Mesendoderm (in vitro differentiated cells): Measurements from ENCODE around the gene LPIN2.
A peak's percentile ranks its signal among the peaks of the same experiment; 100 is the strongest.

Experiments
- DNase-seq: peaks from one replicate; pipeline ENCODE4 v3.0.0; 2013
- H2AK5ac ChIP-seq: 2 replicates; pipeline ENCODE4 v1.6.1; 2013; ENCODE audit warnings: low read length, inconsistent platforms
- H2BK120ac ChIP-seq: 2 replicates; pipeline ENCODE4 v1.6.1; 2013; ENCODE audit warnings: low read depth, mild to moderate bottlenecking, low read length, moderate library complexity, mixed read lengths
- H2BK15ac ChIP-seq: replicated peaks from 2 replicates; pipeline ENCODE4 v1.6.1; 2013; ENCODE audit warnings: low read depth, mild to moderate bottlenecking, moderate library complexity
- H2BK5ac ChIP-seq: 2 replicates; pipeline ENCODE4 v1.6.1; 2013; ENCODE audit warnings: low read length, inconsistent platforms
- H3K18ac ChIP-seq: 2 replicates; pipeline ENCODE4 v1.6.1; 2013; ENCODE audit warnings: mild to moderate bottlenecking, low read length, mixed read lengths
- H3K23ac ChIP-seq: one replicate; pipeline ENCODE4 v1.6.1; 2013; ENCODE audit warnings: low read length
- H3K27ac ChIP-seq: 2 replicates; pipeline ENCODE4 v1.5.1; 2013; ENCODE audit warnings: low read depth, mild to moderate bottlenecking, inconsistent platforms, low read length, moderate library complexity
- H3K27me3 ChIP-seq: 2 replicates; pipeline ENCODE4 v1.6.1; 2013; ENCODE audit warnings: low read length, control low read depth, mild to moderate bottlenecking, inconsistent platforms; ENCODE audit not compliant: insufficient read depth, poor library complexity
- H3K36me3 ChIP-seq: 2 replicates; pipeline ENCODE4 v1.6.1; 2013; ENCODE audit warnings: low read length, inconsistent platforms; ENCODE audit not compliant: control insufficient read depth, insufficient read depth
- H3K4ac ChIP-seq: one replicate; pipeline ENCODE4 v1.6.1; 2013; ENCODE audit warnings: low read depth, mild to moderate bottlenecking, low read length, moderate library complexity
- H3K4me1 ChIP-seq: 2 replicates; pipeline ENCODE4 v1.6.1; 2013; ENCODE audit warnings: low read depth, low read length, inconsistent platforms; ENCODE audit not compliant: control insufficient read depth
- H3K4me2 ChIP-seq: 2 replicates; pipeline ENCODE4 v1.6.1; 2013; ENCODE audit warnings: low read length
- H3K4me3 ChIP-seq: 2 replicates; pipeline ENCODE4 v1.5.1; 2013; ENCODE audit warnings: mild to moderate bottlenecking, low read length
- H3K56ac ChIP-seq: one replicate; pipeline ENCODE4 v1.6.1; 2013; ENCODE audit warnings: low read length
- H3K79me1 ChIP-seq: 2 replicates; pipeline ENCODE4 v1.6.1; 2013; ENCODE audit warnings: low read length, inconsistent platforms
- H3K79me2 ChIP-seq: 2 replicates; pipeline ENCODE4 v1.6.1; 2013; ENCODE audit warnings: mild to moderate bottlenecking, low read length; ENCODE audit not compliant: control insufficient read depth, insufficient read depth
- H3K9ac ChIP-seq: 2 replicates; pipeline ENCODE4 v1.6.1; 2013; ENCODE audit warnings: low read length, inconsistent platforms
- H4K5ac ChIP-seq: one replicate; pipeline ENCODE4 v1.6.1; 2013; ENCODE audit warnings: low read length
- H4K8ac ChIP-seq: one replicate; pipeline ENCODE4 v1.6.1; 2013; ENCODE audit warnings: low read depth, mild to moderate bottlenecking, control low read depth, low read length, moderate library complexity
- WGBS: extraction: QIAGEN DNeasy Blood & Tissue Kit; methylation state at CpG from one replicate; pipeline ENCODE4 v1.1.7; 2013; ENCODE audit warnings: low lambda C conversion rate, missing lambda C conversion rate; ENCODE audit not compliant: insufficient coverage; ENCODE audit errors: extremely low coverage; 5-methylcytosine and 5-hydroxymethylcytosine counted together

The LPIN2 gene

GRCh38 chr18:2984703-2985261 lies 28.2 kb downstream of the LPIN2 start:
- no CpG with 5 or more reads among the region's 2 CpGs for WGBS
- no peak for DNase-seq
- Histone ChIP-seq H4K5ac (no peak overlapping the region), H2BK5ac (no peak overlapping the region), H2AK5ac (no peak overlapping the region), H3K79me2 (no peaks in the 10 kb centered on the region), H3K79me1 (peaks cover 5% of the 10 kb centered on the region), H3K56ac (no peak overlapping the region), H3K4me1 (no peaks in the 10 kb centered on the region), H3K4me3 (no peak overlapping the region), H3K27ac (no peak overlapping the region), H4K8ac (no peak overlapping the region), H3K4me2 (no peak overlapping the region), H3K27me3 (no peaks in the 10 kb centered on the region), H3K23ac (no peak overlapping the region), H2BK120ac (no peak overlapping the region), H3K9ac (no peak overlapping the region), H3K36me3 (no peaks in the 10 kb centered on the region), H3K4ac (no peak overlapping the region), H3K18ac (no peak overlapping the region), H2BK15ac (no peak overlapping the region)

DNA sequence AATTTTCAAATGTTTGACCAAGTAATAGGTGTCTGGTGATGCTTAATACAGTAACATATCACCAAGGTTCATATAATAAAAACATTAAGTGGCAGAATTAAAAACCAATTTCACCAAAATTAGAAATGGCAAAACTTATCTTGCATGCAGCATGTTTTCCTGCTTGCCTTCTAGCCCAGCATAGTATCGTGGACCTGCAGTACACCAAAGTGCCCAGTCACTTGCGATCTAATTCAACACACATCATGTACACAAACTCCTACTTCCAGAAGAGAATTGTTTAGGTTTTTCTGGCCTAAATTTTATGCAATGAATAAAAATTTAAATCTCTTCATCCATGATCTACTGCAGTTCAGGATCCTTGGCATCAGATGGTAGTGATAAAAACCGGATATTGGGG lies 28.9 kb downstream of the LPIN2 start:
- Histone ChIP-seq H4K8ac (no peak overlapping the region), H3K79me1 (peaks cover 5% of the 10 kb centered on the region), H3K18ac (no peak overlapping the region), H4K5ac (no peak overlapping the region), H2BK15ac (no peak overlapping the region), H3K4me3 (no peak overlapping the region), H3K4ac (no peak overlapping the region), H3K27ac (no peak overlapping the region), H3K23ac (no peak overlapping the region), H3K4me1 (no peaks in the 10 kb centered on the region), H3K9ac (no peak overlapping the region), H3K4me2 (no peak overlapping the region), H2AK5ac (no peak overlapping the region), H3K56ac (no peak overlapping the region), H3K27me3 (no peaks in the 10 kb centered on the region), H2BK120ac (no peak overlapping the region), H3K79me2 (peaks cover under 1% of the 10 kb centered on the region), H2BK5ac (no peak overlapping the region), H3K36me3 (no peaks in the 10 kb centered on the region)
- no peak for DNase-seq
- WGBS = no CpG with 5 or more reads among the region's 3 CpGs

DNA sequence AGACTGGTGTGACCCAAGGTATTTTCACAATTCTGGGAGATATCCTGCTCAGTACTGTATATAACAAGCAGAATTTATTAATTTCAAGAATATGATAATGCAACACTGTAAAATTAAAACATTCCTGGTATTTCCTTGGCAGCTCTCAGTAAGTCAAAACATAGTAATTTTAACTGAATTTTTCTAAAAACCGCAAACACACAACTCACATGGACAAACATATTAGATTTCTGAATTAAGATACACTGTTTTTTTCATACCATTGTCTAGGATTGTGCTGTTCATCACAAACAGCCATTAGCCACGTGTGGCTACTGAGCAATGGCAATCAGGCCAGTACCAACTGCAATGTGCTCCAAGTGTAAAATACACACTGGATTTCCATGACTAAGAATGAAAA lies 29.6 kb downstream of the LPIN2 start:
- H3K79me1 ChIP-seq = peaks cover 5% of the 10 kb centered on the region
- H3K4me1 ChIP-seq = no peaks in the 10 kb centered on the region
- no peaks in the 10 kb centered on the region for H3K27me3 ChIP-seq
- H2AK5ac ChIP-seq = no peak overlapping the region
- no peak overlapping the region for H3K4me3 ChIP-seq
- H3K9ac ChIP-seq = no peak overlapping the region
- H3K56ac ChIP-seq = no peak overlapping the region
- WGBS = no CpG with 5 or more reads among the region's 2 CpGs
- H3K18ac ChIP-seq = no peak overlapping the region
- H4K5ac ChIP-seq = no peak overlapping the region
- H3K79me2 ChIP-seq = peaks cover 2% of the 10 kb centered on the region
- H3K23ac ChIP-seq = no peak overlapping the region
- H2BK15ac ChIP-seq = no peak overlapping the region
- H3K36me3 ChIP-seq = no peaks in the 10 kb centered on the region
- H2BK5ac ChIP-seq = no peak overlapping the region
- H3K4me2 ChIP-seq = no peak overlapping the region
- DNase-seq = no peak
- no peak overlapping the region for H3K27ac ChIP-seq
- H4K8ac ChIP-seq = no peak overlapping the region
- H3K4ac ChIP-seq = no peak overlapping the region
- H2BK120ac ChIP-seq = no peak overlapping the region

GRCh38 chr18:2982452-2983269 lies 30.3 kb downstream of the LPIN2 start:
- H3K23ac ChIP-seq = no peak overlapping the region
- H3K36me3 ChIP-seq = no peaks in the 10 kb centered on the region
- no peak overlapping the region for H2AK5ac ChIP-seq
- no peak overlapping the region for H3K4me2 ChIP-seq
- no peak overlapping the region for H2BK120ac ChIP-seq
- H4K8ac ChIP-seq = no peak overlapping the region
- no peak overlapping the region for H3K56ac ChIP-seq
- H2BK15ac ChIP-seq = no peak overlapping the region
- no peaks in the 10 kb centered on the region for H3K27me3 ChIP-seq
- DNase-seq = peak; percentile 44
- H3K79me2 ChIP-seq = peaks cover 2% of the 10 kb centered on the region
- no peak overlapping the region for H3K4ac ChIP-seq
- H3K4me1 ChIP-seq = no peaks in the 10 kb centered on the region
- peaks cover 5% of the 10 kb centered on the region for H3K79me1 ChIP-seq
- no peak overlapping the region for H4K5ac ChIP-seq
- no peak overlapping the region for H3K27ac ChIP-seq
- H3K4me3 ChIP-seq = no peak overlapping the region
- no peak overlapping the region for H2BK5ac ChIP-seq
- no peak overlapping the region for H3K18ac ChIP-seq
- no peak overlapping the region for H3K9ac ChIP-seq
- no CpG with 5 or more reads among the region's 2 CpGs for WGBS

DNA sequence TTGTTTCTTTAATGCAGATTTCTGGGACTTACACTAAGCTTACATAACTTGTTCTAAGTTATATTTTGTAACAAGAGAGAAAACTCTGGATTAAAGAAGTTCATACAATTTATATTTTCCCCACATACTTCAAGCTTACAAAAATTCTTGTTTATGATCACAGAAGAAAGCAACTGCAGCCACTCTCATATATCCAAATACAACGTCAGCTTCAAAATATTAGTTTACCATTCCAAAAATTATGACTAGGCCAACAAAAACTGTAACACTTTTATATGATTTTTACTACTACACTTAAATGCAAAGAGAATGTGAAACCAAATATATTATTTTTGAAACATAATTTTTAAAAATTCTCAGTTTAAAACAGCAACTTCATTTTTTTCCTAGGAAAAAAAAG lies 30.9 kb downstream of the LPIN2 start:
- no peaks in the 10 kb centered on the region for H3K36me3 ChIP-seq
- no peak overlapping the region for H2BK120ac ChIP-seq
- no peaks in the 10 kb centered on the region for H3K27me3 ChIP-seq
- H3K18ac ChIP-seq = no peak overlapping the region
- 100% methylated on average over 1 of the region's 1 CpG for WGBS
- peaks cover 5% of the 10 kb centered on the region for H3K79me1 ChIP-seq
- no peak overlapping the region for H3K4me2 ChIP-seq
- H3K4me1 ChIP-seq = no peaks in the 10 kb centered on the region
- no peak overlapping the region for H3K23ac ChIP-seq
- no peak overlapping the region for H4K8ac ChIP-seq
- no peak overlapping the region for H3K4me3 ChIP-seq
- no peak overlapping the region for H2BK5ac ChIP-seq
- no peak for DNase-seq
- H2BK15ac ChIP-seq = no peak overlapping the region
- no peak overlapping the region for H3K4ac ChIP-seq
- no peak overlapping the region for H2AK5ac ChIP-seq
- H3K9ac ChIP-seq = no peak overlapping the region
- H3K56ac ChIP-seq = no peak overlapping the region
- H3K27ac ChIP-seq = no peak overlapping the region
- H3K79me2 ChIP-seq = peaks cover 2% of the 10 kb centered on the region
- no peak overlapping the region for H4K5ac ChIP-seq
